ENCODE measurements around the gene MGST3. TPM values are rescaled to one million over a fixed set of nuclear protein-coding genes. Genes with fewer than 3 reads are reported as not detected.

The MGST3 gene
- total RNA-seq, 2 donors from 2014 or later = 113 to 147 TPM

- Mint-ChIP-seq H3K9me3 (no peaks in the 10 kb centered on the region), H3K4me1 (no peaks in the 10 kb centered on the region), H3K27me3 (ENCODE audit: insufficient read depth) (no peaks in the 10 kb centered on the region), H3K4me3 (no peak overlapping the region), H3K36me3 (ENCODE audit: low read depth) (peaks cover 67% of the 10 kb centered on the region), H3K27ac (no peak overlapping the region)
- TF ChIP-seq, protein P1, sequence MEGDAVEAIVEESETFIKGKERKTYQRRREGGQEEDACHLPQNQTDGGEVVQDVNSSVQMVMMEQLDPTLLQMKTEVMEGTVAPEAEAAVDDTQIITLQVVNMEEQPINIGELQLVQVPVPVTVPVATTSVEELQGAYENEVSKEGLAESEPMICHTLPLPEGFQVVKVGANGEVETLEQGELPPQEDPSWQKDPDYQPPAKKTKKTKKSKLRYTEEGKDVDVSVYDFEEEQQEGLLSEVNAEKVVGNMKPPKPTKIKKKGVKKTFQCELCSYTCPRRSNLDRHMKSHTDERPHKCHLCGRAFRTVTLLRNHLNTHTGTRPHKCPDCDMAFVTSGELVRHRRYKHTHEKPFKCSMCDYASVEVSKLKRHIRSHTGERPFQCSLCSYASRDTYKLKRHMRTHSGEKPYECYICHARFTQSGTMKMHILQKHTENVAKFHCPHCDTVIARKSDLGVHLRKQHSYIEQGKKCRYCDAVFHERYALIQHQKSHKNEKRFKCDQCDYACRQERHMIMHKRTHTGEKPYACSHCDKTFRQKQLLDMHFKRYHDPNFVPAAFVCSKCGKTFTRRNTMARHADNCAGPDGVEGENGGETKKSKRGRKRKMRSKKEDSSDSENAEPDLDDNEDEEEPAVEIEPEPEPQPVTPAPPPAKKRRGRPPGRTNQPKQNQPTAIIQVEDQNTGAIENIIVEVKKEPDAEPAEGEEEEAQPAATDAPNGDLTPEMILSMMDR (conservative IDR thresholded peaks at IDR 0.05) = no peak
- Histone ChIP-seq H3K9me3 (ENCODE audit: control insufficient read depth, low read length) (no peaks in the 10 kb centered on the region), H3K9ac (ENCODE audit: extremely low read depth, low read length, poor library complexity, severe bottlenecking) (no peak overlapping the region), H3K27me3 (ENCODE audit: control insufficient read depth, insufficient read depth, low read length, poor library complexity, severe bottlenecking) (no peaks in the 10 kb centered on the region), H3K4me3 (ENCODE audit: low read length) (no peak overlapping the region), H3K36me3 (ENCODE audit: control insufficient read depth, insufficient read depth, low read length) (peaks cover 68% of the 10 kb centered on the region), H3K4me1 (ENCODE audit: control insufficient read depth, insufficient read depth, low read length) (no peaks in the 10 kb centered on the region), H3K27ac (ENCODE audit: low read depth, low read length) (no peak overlapping the region)
- DNase-seq = no peak
- 86 to 100% methylated on average over 3 to 5 of the region's 5 CpGs for WGBS, 2 experiments (ENCODE audit: insufficient coverage in 1 of 2, insufficient read length in 1 of 2)
These were observed 35.3 kb downstream of the MGST3 start for GRCh38 chr1:165666152-165666825.

- H3K27ac Mint-ChIP-seq = no peak overlapping the region
- no peak overlapping the region for H3K4me3 Mint-ChIP-seq
- 92 to 100% methylated on average over 1 to 3 of the region's 3 CpGs for WGBS, 2 experiments (ENCODE audit: insufficient coverage in 1 of 2, insufficient read length in 1 of 2)
- no peaks in the 10 kb centered on the region for H3K27me3 Mint-ChIP-seq (ENCODE audit: insufficient read depth)
- no peaks in the 10 kb centered on the region for H3K27me3 ChIP-seq (ENCODE audit: control insufficient read depth, insufficient read depth, low read length, poor library complexity, severe bottlenecking)
- H3K9me3 ChIP-seq (ENCODE audit: control insufficient read depth, low read length) = no peaks in the 10 kb centered on the region
- H3K4me1 ChIP-seq (ENCODE audit: control insufficient read depth, insufficient read depth, low read length) = no peaks in the 10 kb centered on the region
- H3K4me1 Mint-ChIP-seq = no peaks in the 10 kb centered on the region
- H3K36me3 ChIP-seq (ENCODE audit: control insufficient read depth, insufficient read depth, low read length) = peaks cover 61% of the 10 kb centered on the region
- H3K9ac ChIP-seq (ENCODE audit: extremely low read depth, low read length, poor library complexity, severe bottlenecking) = no peak overlapping the region
- no peak overlapping the region for H3K4me3 ChIP-seq (ENCODE audit: low read length)
- no peak for DNase-seq
- TF ChIP-seq, protein P1 (conservative IDR thresholded peaks at IDR 0.05) = no peak
- no peak overlapping the region for H3K27ac ChIP-seq (ENCODE audit: low read depth, low read length)
- H3K9me3 Mint-ChIP-seq = no peaks in the 10 kb centered on the region
- peaks cover 73% of the 10 kb centered on the region for H3K36me3 Mint-ChIP-seq (ENCODE audit: low read depth)
These were observed 37.1 kb downstream of the MGST3 start for GRCh38 chr1:165668184-165668583.

DNA sequence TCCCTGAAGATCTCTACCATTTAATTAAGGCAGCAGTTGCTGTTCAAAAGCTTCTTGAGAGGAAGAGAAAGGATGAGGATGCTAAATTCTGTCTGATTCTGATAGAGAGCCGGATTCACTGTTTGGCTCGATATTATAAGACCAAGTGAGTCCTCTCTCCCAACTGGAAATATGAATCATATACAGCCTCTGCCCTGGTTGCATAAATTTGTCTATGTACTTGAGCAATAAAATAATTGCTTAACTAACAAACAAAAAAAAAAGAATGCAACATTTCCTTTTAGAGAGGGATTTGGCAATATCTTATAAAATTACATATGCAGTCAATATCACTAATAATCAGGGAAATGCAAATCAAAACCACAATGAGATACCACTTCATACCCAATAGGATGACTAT, 40.5 kb downstream of the MGST3 start:
- Histone ChIP-seq H3K36me3 (ENCODE audit: control insufficient read depth, insufficient read depth, low read length) (peaks cover 42% of the 10 kb centered on the region), H3K27me3 (ENCODE audit: control insufficient read depth, insufficient read depth, low read length, poor library complexity, severe bottlenecking) (no peaks in the 10 kb centered on the region), H3K9me3 (ENCODE audit: control insufficient read depth, low read length) (peaks cover 8% of the 10 kb centered on the region), H3K4me1 (ENCODE audit: control insufficient read depth, insufficient read depth, low read length) (no peaks in the 10 kb centered on the region), H3K9ac (ENCODE audit: extremely low read depth, low read length, poor library complexity, severe bottlenecking) (no peak overlapping the region), H3K27ac (ENCODE audit: low read depth, low read length) (no peak overlapping the region), H3K4me3 (ENCODE audit: low read length) (no peak overlapping the region)
- no peak for DNase-seq
- Mint-ChIP-seq H3K4me1 (no peaks in the 10 kb centered on the region), H3K36me3 (ENCODE audit: low read depth) (peaks cover 67% of the 10 kb centered on the region), H3K27me3 (ENCODE audit: insufficient read depth) (no peaks in the 10 kb centered on the region), H3K9me3 (peaks cover 13% of the 10 kb centered on the region), H3K4me3 (no peak overlapping the region), H3K27ac (no peak overlapping the region)
- WGBS, 2 experiments (ENCODE audit: insufficient coverage in 1 of 2, insufficient read length in 1 of 2) = 97% methylated on average over 2 of the region's 2 CpGs; no CpG with 5 or more reads in 1 of the 2 experiments
- TF ChIP-seq, protein P1 (conservative IDR thresholded peaks at IDR 0.05) = no peak
